Activated B cell treated with CpG ODN at 0.5 μM for 24 hours (primary cell): Measurements from ENCODE around the gene RPA1. TPM values are rescaled to one million over a fixed set of nuclear protein-coding genes. Genes with fewer than 3 reads are reported as not detected.

Experiments
- ATAC-seq: fragments of 200-7000 bp; cut with Tn5 transposase; one replicate; pipeline ENCODE4 v1.10.0; 2021; ENCODE audit warnings: low read depth, mild to moderate bottlenecking, moderate library complexity
- CTCF ChIA-PET: fragments of 350-600 bp; sonication (Branson Sonifier 250); formaldehyde crosslinking; loops from one replicate; lab custom pipeline; 2021; ENCODE audit warnings: antibody characterized with exemption; lab: Charles Lee
- POLR2A ChIA-PET: fragments of 350-600 bp; sonication (Branson Sonifier 250); formaldehyde crosslinking; loops from one replicate; lab custom pipeline; 2021; ENCODE audit warnings: antibody characterized with exemption; lab: Charles Lee
- DNase-seq: peaks from one replicate; pipeline ENCODE4 v3.0.0; 2022
- H3K27ac Mint-ChIP-seq: one replicate; pipeline ENCODE4 v1.8.0; 2020; ENCODE audit warnings: mixed read lengths
- H3K27me3 Mint-ChIP-seq: one replicate; pipeline ENCODE4 v1.8.0; 2021; ENCODE audit warnings: mixed read lengths
- H3K36me3 Mint-ChIP-seq: one replicate; pipeline ENCODE4 v1.8.0; 2021; ENCODE audit warnings: low read depth, mixed read lengths
- H3K4me1 Mint-ChIP-seq: one replicate; pipeline ENCODE4 v1.8.0; 2021; ENCODE audit warnings: mixed read lengths
- H3K4me3 Mint-ChIP-seq: one replicate; pipeline ENCODE4 v1.8.0; 2020; ENCODE audit warnings: mild to moderate bottlenecking, mixed read lengths
- H3K9me3 Mint-ChIP-seq: one replicate; pipeline ENCODE4 v1.8.0; 2020; ENCODE audit warnings: mixed read lengths
- intact Hi-C: fragments of 100-400 bp; cut with micrococcal nuclease; formaldehyde crosslinking; loops from one replicate; pipeline ENCODE4 v1.15.1; 2024
- total RNA-seq: library from RNA; stranded (reverse); gene quantifications from 2 replicates; pipeline ENCODE4 v1.2.3, GENCODE V29; 2022
- TF ChIP-seq, protein P1 (sequence below): fragments of 200-600 bp; IDR thresholded peaks from one replicate; pipeline ENCODE4 v1.8.0; 2022; ENCODE audit warnings: antibody characterized with exemption, mild to moderate bottlenecking

The RPA1 gene
- total RNA-seq, 1 donor from 2014 or later = 99.8 TPM

GRCh38 chr17:1870592-1870991 lies 40.8 kb downstream of the RPA1 start:
- TF ChIP-seq, protein P1, sequence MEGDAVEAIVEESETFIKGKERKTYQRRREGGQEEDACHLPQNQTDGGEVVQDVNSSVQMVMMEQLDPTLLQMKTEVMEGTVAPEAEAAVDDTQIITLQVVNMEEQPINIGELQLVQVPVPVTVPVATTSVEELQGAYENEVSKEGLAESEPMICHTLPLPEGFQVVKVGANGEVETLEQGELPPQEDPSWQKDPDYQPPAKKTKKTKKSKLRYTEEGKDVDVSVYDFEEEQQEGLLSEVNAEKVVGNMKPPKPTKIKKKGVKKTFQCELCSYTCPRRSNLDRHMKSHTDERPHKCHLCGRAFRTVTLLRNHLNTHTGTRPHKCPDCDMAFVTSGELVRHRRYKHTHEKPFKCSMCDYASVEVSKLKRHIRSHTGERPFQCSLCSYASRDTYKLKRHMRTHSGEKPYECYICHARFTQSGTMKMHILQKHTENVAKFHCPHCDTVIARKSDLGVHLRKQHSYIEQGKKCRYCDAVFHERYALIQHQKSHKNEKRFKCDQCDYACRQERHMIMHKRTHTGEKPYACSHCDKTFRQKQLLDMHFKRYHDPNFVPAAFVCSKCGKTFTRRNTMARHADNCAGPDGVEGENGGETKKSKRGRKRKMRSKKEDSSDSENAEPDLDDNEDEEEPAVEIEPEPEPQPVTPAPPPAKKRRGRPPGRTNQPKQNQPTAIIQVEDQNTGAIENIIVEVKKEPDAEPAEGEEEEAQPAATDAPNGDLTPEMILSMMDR = no peak
- intact Hi-C loops = no loop called here
- ATAC-seq (no peak), DNase-seq (no peak)
- Mint-ChIP-seq H3K4me1 (no peaks in the 10 kb centered on the region), H3K27me3 (no peaks in the 10 kb centered on the region), H3K36me3 (peaks cover 58% of the 10 kb centered on the region), H3K27ac (no peak overlapping the region), H3K4me3 (no peak overlapping the region), H3K9me3 (no peaks in the 10 kb centered on the region)
- POLR2A ChIA-PET = no interaction called here
- CTCF ChIA-PET = no interaction called here

- H3K9me3 Mint-ChIP-seq = no peaks in the 10 kb centered on the region
- no peak for ATAC-seq
- DNase-seq = no peak
- peaks cover 66% of the 10 kb centered on the region for H3K36me3 Mint-ChIP-seq
- POLR2A ChIA-PET = no interaction called here
- intact Hi-C loops = no loop called here
- TF ChIP-seq, protein P1 = no peak
- CTCF ChIA-PET = no interaction called here
- no peak overlapping the region for H3K4me3 Mint-ChIP-seq
- no peaks in the 10 kb centered on the region for H3K27me3 Mint-ChIP-seq
- H3K4me1 Mint-ChIP-seq = no peaks in the 10 kb centered on the region
- no peak overlapping the region for H3K27ac Mint-ChIP-seq
Observed at GRCh38 chr17:1871756-1872155, 42.0 kb downstream of the RPA1 start.

DNA sequence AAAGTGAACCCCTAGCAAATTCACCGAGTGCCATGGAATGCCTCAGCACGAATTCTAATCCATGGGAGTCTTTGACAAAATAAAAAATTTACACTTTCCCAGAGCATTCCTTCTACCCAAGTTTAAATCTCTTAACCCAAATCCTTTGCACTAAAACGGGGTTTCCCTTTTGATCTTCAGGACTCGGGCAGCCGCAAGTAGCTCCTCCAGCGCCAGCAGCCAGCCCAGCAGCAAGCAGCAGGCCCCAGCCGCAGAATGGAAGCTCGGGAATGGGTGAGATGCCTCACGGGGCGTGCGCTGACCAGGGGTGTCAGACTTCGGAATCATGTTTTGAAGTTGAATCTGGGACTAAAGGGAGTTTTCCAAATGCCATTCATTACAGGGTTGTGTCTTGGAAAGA lies 42.4 kb downstream of the RPA1 start:
- no peak for DNase-seq
- no peaks in the 10 kb centered on the region for H3K9me3 Mint-ChIP-seq
- H3K27ac Mint-ChIP-seq = no peak overlapping the region
- H3K4me1 Mint-ChIP-seq = no peaks in the 10 kb centered on the region
- POLR2A ChIA-PET = interaction anchor here (0.7 kb wide), 1 partner anchor 465 kb away, joined by 9 read pairs; no protein-coding TSS in a partner anchor
- H3K27me3 Mint-ChIP-seq = no peaks in the 10 kb centered on the region
- CTCF ChIA-PET = no interaction called here
- no peak overlapping the region for H3K4me3 Mint-ChIP-seq
- no peak for ATAC-seq
- peaks cover 67% of the 10 kb centered on the region for H3K36me3 Mint-ChIP-seq
- intact Hi-C loops = no loop called here
- TF ChIP-seq, protein P1 = no peak

DNA sequence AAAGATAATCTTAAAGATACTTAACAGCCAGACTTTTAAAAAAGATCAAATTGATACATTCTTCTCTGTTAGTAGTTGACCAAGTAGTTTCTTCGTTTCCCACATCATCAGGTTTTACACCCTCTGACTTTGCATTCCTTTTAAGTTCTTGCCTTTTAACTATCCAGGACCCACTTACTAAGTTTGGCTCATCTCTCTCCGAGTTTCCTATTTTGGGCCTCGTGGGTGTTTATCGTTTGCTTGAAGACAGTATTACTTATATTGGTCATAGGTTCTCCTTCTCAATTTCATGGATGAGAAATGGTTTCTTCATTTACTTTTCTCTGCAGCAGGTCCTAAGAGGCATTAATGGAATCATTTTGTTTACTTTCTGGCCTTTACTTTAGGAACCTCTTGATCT lies 43.2 kb downstream of the RPA1 start:
- Mint-ChIP-seq H3K27me3 (no peaks in the 10 kb centered on the region), H3K9me3 (no peaks in the 10 kb centered on the region), H3K4me1 (no peaks in the 10 kb centered on the region), H3K27ac (no peak overlapping the region), H3K36me3 (peaks cover 73% of the 10 kb centered on the region), H3K4me3 (no peak overlapping the region)
- ChIA-PET POLR2A (interaction anchor here (0.7 kb wide), 1 partner anchor 466 kb away, joined by 9 read pairs; no protein-coding TSS in a partner anchor), CTCF (no interaction called here)
- DNase-seq (no peak), ATAC-seq (no peak)
- intact Hi-C loops = no loop called here
- TF ChIP-seq, protein P1 = no peak

DNA sequence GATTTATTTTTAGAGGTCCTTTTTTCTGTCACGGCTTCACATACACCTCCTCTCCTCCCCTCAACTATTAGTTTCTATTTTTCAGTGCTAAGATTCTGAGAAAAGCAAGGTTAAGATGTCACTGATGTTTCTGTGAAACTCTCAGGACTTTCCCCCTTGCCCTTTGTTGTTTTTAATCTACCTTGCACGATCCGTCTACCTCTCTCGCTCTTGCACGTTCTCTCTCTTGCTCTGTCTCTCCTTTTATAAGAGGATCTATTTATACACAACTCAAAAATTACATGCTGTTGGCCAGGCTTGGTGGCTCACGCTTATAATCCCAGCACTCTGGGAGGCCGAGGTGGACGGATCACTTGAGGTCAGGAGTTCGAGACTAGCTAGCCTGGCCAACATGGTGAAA lies 43.6 kb downstream of the RPA1 start:
- ChIA-PET POLR2A (no interaction called here), CTCF (no interaction called here)
- intact Hi-C loops = no loop called here
- Mint-ChIP-seq H3K27ac (no peak overlapping the region), H3K4me1 (no peaks in the 10 kb centered on the region), H3K9me3 (no peaks in the 10 kb centered on the region), H3K36me3 (peaks cover 74% of the 10 kb centered on the region), H3K4me3 (no peak overlapping the region), H3K27me3 (no peaks in the 10 kb centered on the region)
- no peak for DNase-seq
- ATAC-seq = no peak
- TF ChIP-seq, protein P1 = no peak
